ENCODE data around the gene PNMA8C.

DNA sequence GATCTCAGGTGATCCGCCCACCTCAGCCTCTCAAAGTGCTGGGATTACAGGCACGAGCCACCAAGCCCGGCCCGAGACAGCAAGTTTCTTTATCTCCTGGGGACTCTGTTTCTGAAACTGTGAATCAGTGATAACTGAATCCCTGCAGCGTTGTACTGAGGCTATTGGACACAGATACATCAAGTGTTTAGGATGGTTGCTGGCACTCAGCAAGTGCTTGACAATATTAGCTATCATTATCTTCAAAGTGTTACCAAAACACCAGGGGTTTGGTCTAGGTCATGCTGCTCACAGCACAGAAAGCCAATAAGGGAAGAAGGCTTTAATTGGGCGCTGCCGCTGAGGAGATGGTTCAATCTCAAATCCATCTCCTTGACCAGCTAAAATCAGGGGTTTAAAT, 20.5 kb upstream of the PNMA8C start:
- no peak for TF ChIP-seq CTCF (IDR thresholded peaks at IDR 0.05)
- no peak for TF ChIP-seq POLR2A (IDR thresholded peaks at IDR 0.05)

Measured in gastroesophageal sphincter (tissue), 3 donors.